IMR-90 (cell line): ENCODE data around the gene PKM. TPM values are rescaled to one million over a fixed set of nuclear protein-coding genes. Genes with fewer than 3 reads are reported as not detected.

ENCODE experiments used
- ATAC-seq: fragments of 200-7000 bp; cut with Tn5 transposase; 2 replicates; pipeline ENCODE4 v1.9.1; 2020; ENCODE audit warnings: low read depth, mild to moderate bottlenecking, moderate library complexity
- BruUV-seq: library from RNA; stranded (reverse); fragments of 400-500 nt; replicated peaks from 2 replicates; lab custom pipeline; 2021; lab: Mats Ljungman, UMichigan
- CTCF ChIA-PET: fragments of 300-600 bp; formaldehyde crosslinking; extraction: SDS; loops from one replicate; lab custom pipeline; 2021; ENCODE audit warnings: antibody characterized with exemption; lab: Yijun Ruan, JAX
- POLR2A ChIA-PET: fragments of 300-600 bp; sonication (Branson Sonifier 250); formaldehyde crosslinking; loops from one replicate; lab custom pipeline; 2022; ENCODE audit warnings: antibody characterized with exemption; ENCODE audit not compliant: unreplicated experiment; lab: Charles Lee
- DNase-seq: peaks from one replicate; pipeline ENCODE4 v3.0.0; 2013
- H2AFZ ChIP-seq: replicated peaks from 2 replicates; pipeline ENCODE3; 2013; ENCODE audit warnings: low read length, mild to moderate bottlenecking; ENCODE audit not compliant: poor library complexity
- H2AK5ac ChIP-seq: 2 replicates; pipeline ENCODE4 v1.6.1; 2013; ENCODE audit warnings: low read depth, low read length, inconsistent platforms
- H2AK9ac ChIP-seq: replicated peaks from 2 replicates; pipeline ENCODE3; 2013; ENCODE audit warnings: mild to moderate bottlenecking, low read depth, low read length, moderate library complexity; ENCODE audit not compliant: poor library complexity
- H2BK120ac ChIP-seq: 2 replicates; pipeline ENCODE4 v1.6.1; 2013; ENCODE audit warnings: low read depth, low read length, inconsistent platforms
- H2BK15ac ChIP-seq: 3 replicates; pipeline ENCODE4 v1.6.1; 2013; ENCODE audit warnings: low read depth, low read length, inconsistent platforms
- H2BK20ac ChIP-seq: 2 replicates; pipeline ENCODE4 v1.6.1; 2013; ENCODE audit warnings: low read depth, mild to moderate bottlenecking, inconsistent platforms, low read length, moderate library complexity
- H2BK5ac ChIP-seq: 2 replicates; pipeline ENCODE4 v1.6.1; 2013; ENCODE audit warnings: mild to moderate bottlenecking, low read depth, low read length, inconsistent platforms; ENCODE audit not compliant: poor library complexity, severe bottlenecking
- H3K14ac ChIP-seq: replicated peaks from 2 replicates; pipeline ENCODE4 v1.6.1; 2013; ENCODE audit warnings: low read depth, low read length, inconsistent platforms
- H3K18ac ChIP-seq: 2 replicates; pipeline ENCODE4 v1.6.1; 2013; ENCODE audit warnings: low read depth, low read length, control low read depth
- H3K23ac ChIP-seq: 2 replicates; pipeline ENCODE4 v1.6.1; 2013; ENCODE audit warnings: low read depth, low read length, inconsistent platforms
- H3K27ac ChIP-seq: 2 replicates; pipeline ENCODE4 v1.5.1; 2013; ENCODE audit warnings: mild to moderate bottlenecking, control low read depth, low read length; ENCODE audit not compliant: insufficient read depth
- H3K27me3 ChIP-seq: 2 replicates; pipeline ENCODE4 v1.6.1; 2013; ENCODE audit warnings: low read length; ENCODE audit not compliant: control insufficient read depth, insufficient read depth
- H3K36me3 ChIP-seq: 2 replicates; pipeline ENCODE4 v1.6.1; 2013; ENCODE audit warnings: low read length, mixed read lengths; ENCODE audit not compliant: control insufficient read depth, insufficient read depth
- H3K4ac ChIP-seq: 2 replicates; pipeline ENCODE4 v1.6.1; 2013; ENCODE audit warnings: low read depth, low read length, inconsistent platforms
- H3K4me1 ChIP-seq: 2 replicates; pipeline ENCODE4 v1.6.1; 2013; ENCODE audit warnings: low read length, mixed read lengths; ENCODE audit not compliant: control insufficient read depth, insufficient read depth
- H3K4me2 ChIP-seq: 2 replicates; pipeline ENCODE4 v1.6.1; 2013; ENCODE audit warnings: low read depth, mild to moderate bottlenecking, control low read depth, low read length, moderate library complexity
- H3K4me3 ChIP-seq: 2 replicates; pipeline ENCODE4 v1.5.1; 2013; ENCODE audit warnings: low read depth, mild to moderate bottlenecking, control low read depth, low read length, moderate library complexity; ENCODE audit not compliant: insufficient read depth
- H3K56ac ChIP-seq: 2 replicates; pipeline ENCODE4 v1.6.1; 2013; ENCODE audit warnings: low read length, inconsistent platforms; ENCODE audit not compliant: insufficient read depth; ENCODE audit errors: extremely low read depth
- H3K79me1 ChIP-seq, 2 experiments: 2 replicates each; pipeline ENCODE4 v1.6.1; 2013; ENCODE audit warnings: low read length in 2 of 2, inconsistent platforms in 1 of 2, low read depth in 1 of 2
- H3K9ac ChIP-seq: 2 replicates; pipeline ENCODE4 v1.6.1; 2013; ENCODE audit warnings: low read depth, low read length, control low read depth
- H3K9me1 ChIP-seq: 2 replicates; pipeline ENCODE4 v1.6.1; 2013; ENCODE audit warnings: low read length, inconsistent platforms; ENCODE audit not compliant: insufficient read depth
- H3K9me3 ChIP-seq: 2 replicates; pipeline ENCODE4 v1.6.1; 2013; ENCODE audit warnings: low read length; ENCODE audit not compliant: control insufficient read depth, insufficient read depth
- H4K20me1 ChIP-seq: 2 replicates; pipeline ENCODE4 v1.6.1; 2013; ENCODE audit warnings: low read length, inconsistent platforms; ENCODE audit not compliant: insufficient read depth
- H4K5ac ChIP-seq: 2 replicates; pipeline ENCODE4 v1.6.1; 2013; ENCODE audit warnings: mild to moderate bottlenecking, low read depth, low read length, control low read depth
- H4K8ac ChIP-seq, 2 experiments: 2 replicates each; pipeline ENCODE4 v1.6.1; 2013; ENCODE audit warnings: low read depth in 2 of 2, low read length in 2 of 2, control low read depth in 1 of 2, inconsistent platforms in 1 of 2
- H4K91ac ChIP-seq: 2 replicates; pipeline ENCODE4 v1.6.1; 2013; ENCODE audit warnings: low read depth, low read length, inconsistent platforms; ENCODE audit not compliant: insufficient read depth
- CEBPB ChIP-seq: IDR thresholded peaks from 2 replicates; pipeline ENCODE4 v1.6.1; 2012; ENCODE audit warnings: low read depth, low read length, improper control_type of control experiment
- CHD1 ChIP-seq: IDR thresholded peaks from 2 replicates; pipeline ENCODE4 v1.6.1; 2012; ENCODE audit warnings: low read depth, low read length, improper control_type of control experiment
- CTCF ChIP-seq: conservative IDR thresholded peaks from 2 replicates; pipeline ENCODE4 v1.5.1; 2012; ENCODE audit warnings: mild to moderate bottlenecking, low read depth, low read length, improper control_type of control experiment
- FOS ChIP-seq: fragments of 150-350 bp; IDR thresholded peaks from 2 replicates; pipeline ENCODE4 v1.6.1; 2016; ENCODE audit warnings: low read depth, low read length
- MAFK ChIP-seq: IDR thresholded peaks from 2 replicates; pipeline ENCODE4 v1.6.1; 2012; ENCODE audit warnings: low read depth, low read length, improper control_type of control experiment
- MAZ ChIP-seq: IDR thresholded peaks from 2 replicates; pipeline ENCODE4 v1.6.1; 2012; ENCODE audit warnings: low read depth, mild to moderate bottlenecking, low read length, improper control_type of control experiment, moderate library complexity, borderline replicate concordance
- NFE2L2 ChIP-seq: fragments of 150-350 bp; IDR thresholded peaks from 2 replicates; pipeline ENCODE4 v1.6.1; 2016; ENCODE audit warnings: low read depth, mild to moderate bottlenecking, low read length
- POLR2A ChIP-seq: IDR thresholded peaks from 2 replicates; pipeline ENCODE4 v1.6.1; 2012; ENCODE audit warnings: mild to moderate bottlenecking, low read depth, low read length
- RAD21 ChIP-seq: IDR thresholded peaks from 2 replicates; pipeline ENCODE4 v1.6.1; 2012; ENCODE audit warnings: low read length, improper control_type of control experiment
- RCOR1 ChIP-seq: IDR thresholded peaks from 2 replicates; pipeline ENCODE4 v1.6.1; 2012; ENCODE audit warnings: mild to moderate bottlenecking, low read length, improper control_type of control experiment; ENCODE audit not compliant: insufficient replicate concordance
- RFX5 ChIP-seq: IDR thresholded peaks from 2 replicates; pipeline ENCODE4 v1.8.0; 2012; ENCODE audit warnings: low read depth, mild to moderate bottlenecking, low read length, moderate library complexity
- SMC3 ChIP-seq: fragments of 150-350 bp; IDR thresholded peaks from 2 replicates; pipeline ENCODE4 v1.6.1; 2016; ENCODE audit warnings: low read depth, mild to moderate bottlenecking, antibody characterized with exemption, low read length, moderate library complexity
- USF2 ChIP-seq: fragments of 150-350 bp; IDR thresholded peaks from 2 replicates; pipeline ENCODE4 v1.6.1; 2017; ENCODE audit warnings: mild to moderate bottlenecking, antibody characterized with exemption, low read length, low read depth
- WGBS, 2 experiments: methylation state at CpG; one replicate each; pipeline versions ENCODE4 v1.1.5 to v1.1.7; 2013; ENCODE audit warnings: missing lambda C conversion rate in 2 of 2; ENCODE audit not compliant: insufficient read length in 1 of 2; ENCODE audit errors: extremely low coverage in 2 of 2; 5-methylcytosine and 5-hydroxymethylcytosine counted together
- dilution Hi-C: fragments of 300-500 bp; cut with HindIII; formaldehyde crosslinking; loops from one replicate; pipeline ENCODE4 v1.14.3; 2018; ENCODE audit warnings: low sequenced_read_pairs; ENCODE audit not compliant: unreplicated experiment
- in situ Hi-C: fragments of 300-500 bp; cut with MboI; formaldehyde crosslinking; loops from 3 replicates; pipeline ENCODE4 v1.14.3; 2019; ENCODE audit warnings: low sequenced_read_pairs, inconsistent platforms, mixed read lengths
- intact Hi-C: fragments of 100-400 bp; cut with micrococcal nuclease; formaldehyde crosslinking; loops from 2 replicates; pipeline ENCODE4 v1.10.0; 2022
- polyA plus RNA-seq, 3 experiments: library from polyadenylated mRNA; depleted of rRNA; stranded (reverse); fragments of >200 nt; gene quantifications; 2 replicates each; pipeline ENCODE4 v1.2.3, GENCODE V29; 2012; ENCODE audit warnings: low replicate concordance in 1 of 3
- total RNA-seq: library from RNA; depleted of rRNA; stranded (reverse); fragments of >200 nt; gene quantifications from 2 replicates; pipeline ENCODE4 v1.2.3, GENCODE V29; 2012

Gene PKM
- total and polyA plus RNA-seq, 2 of the 4 experiments (the other 2 are of a cell fraction): 2,219 to 3,859 TPM

GRCh38 chr15:72200395-72201237 is 30.4 kb downstream of the PKM start:
- H3K9me1 ChIP-seq: 0 out of 2 replicates have a peak, but pooled peaks cover 3% of the 10 kb centered on the region
- no peak overlapping the region for H2BK120ac ChIP-seq
- no peak for DNase-seq
- H3K9ac ChIP-seq: no peak overlapping the region
- ChIA-PET CTCF (interaction anchor here (0.6 kb wide), 1 partner anchor 26 kb away, joined by 3 read pairs; no protein-coding TSS in a partner anchor), POLR2A (interaction anchor here (0.6 kb wide), 3 partner anchors 27 to 39 kb away, joined by 3 to 7 read pairs (median 4); no protein-coding TSS in a partner anchor)
- 75% methylated on average over 4 of the region's 15 CpGs; no CpG with 5 or more reads in 1 of the 2 experiments for WGBS, 2 experiments
- H2AFZ ChIP-seq: no peak overlapping the region
- H3K56ac ChIP-seq: no peak overlapping the region
- H2BK15ac ChIP-seq: no peak overlapping the region
- no peaks in the 10 kb centered on the region for H3K27me3 ChIP-seq
- no peak overlapping the region for H3K4me3 ChIP-seq
- dilution Hi-C loops: no loop called here
- no peak for ATAC-seq
- BruUV-seq: no TSS peak
- H2AK9ac ChIP-seq: peak overlapping the region; percentile 23
- no peak overlapping the region for H3K14ac ChIP-seq
- peak overlapping the region; percentile 15; the same call in 1 of the 2 replicates for H2AK5ac ChIP-seq
- H2BK5ac ChIP-seq: no peak overlapping the region
- TF ChIP-seq RCOR1 (no peak), MAFK (no peak), MAZ (no peak), CHD1 (no peak), CTCF (no peak), RAD21 (no peak), RFX5 (no peak), FOS (no peak), NFE2L2 (no peak), USF2 (no peak), SMC3 (no peak), POLR2A (no peak), CEBPB (no peak)
- H3K4me2 ChIP-seq: no peak overlapping the region
- H3K4ac ChIP-seq: no peak overlapping the region
- peaks cover 84% of the 10 kb centered on the region for H4K20me1 ChIP-seq
- H3K79me1 ChIP-seq: peaks cover 25 to 56% of the 10 kb centered on the region in 2 experiments
- H2BK20ac ChIP-seq: no peak overlapping the region
- no peak overlapping the region for H3K23ac ChIP-seq
- H3K36me3 ChIP-seq: peaks cover 70% of the 10 kb centered on the region
- H3K27ac ChIP-seq: no peak overlapping the region
- H4K5ac ChIP-seq: no peak overlapping the region
- no peak overlapping the region for H4K91ac ChIP-seq
- H3K9me3 ChIP-seq: no peaks in the 10 kb centered on the region
- intact Hi-C loops: no loop called here
- no peak overlapping the region for H4K8ac ChIP-seq
- H3K18ac ChIP-seq: no peak overlapping the region
- in situ Hi-C loops: no loop called here
- peaks cover 2% of the 10 kb centered on the region; the same call in 1 of the 2 replicates for H3K4me1 ChIP-seq
